NOMO-1 (cell line): ENCODE data around the gene MGAT2.
"Not testable (repeated sequence)": the region's sequence is repeated elsewhere in the genome, so short reads cannot be mapped to it uniquely, and the experiment has no call there.

Experiments used
- DNase-seq, 2 experiments: peaks; one replicate each; lab custom pipeline; 2025; ENCODE audit not compliant: unreplicated experiment in 2 of 2; lab: John Stamatoyannopoulos, UW

Gene MGAT2

GRCh38 chr14:49642163-49642562 lies 21.6 kb downstream of the MGAT2 start:
- no peak for DNase-seq

- no peak for DNase-seq
Observed at GRCh38 chr14:49653508-49653907, 32.9 kb downstream of the MGAT2 start.

GRCh38 chr14:49654511-49654910 lies 33.9 kb downstream of the MGAT2 start:
- no peak for DNase-seq

GRCh38 chr14:49657500-49657899 lies 36.9 kb downstream of the MGAT2 start:
- not testable (repeated sequence) for DNase-seq

GRCh38 chr14:49659526-49660455 lies 39.2 kb downstream of the MGAT2 start:
- no peak for DNase-seq

GRCh38 chr14:49670475-49670874 lies 49.9 kb downstream of the MGAT2 start:
- no peak for DNase-seq
